ENCODE measurements around the gene OBP2A.

OBP2A gene

DNA sequence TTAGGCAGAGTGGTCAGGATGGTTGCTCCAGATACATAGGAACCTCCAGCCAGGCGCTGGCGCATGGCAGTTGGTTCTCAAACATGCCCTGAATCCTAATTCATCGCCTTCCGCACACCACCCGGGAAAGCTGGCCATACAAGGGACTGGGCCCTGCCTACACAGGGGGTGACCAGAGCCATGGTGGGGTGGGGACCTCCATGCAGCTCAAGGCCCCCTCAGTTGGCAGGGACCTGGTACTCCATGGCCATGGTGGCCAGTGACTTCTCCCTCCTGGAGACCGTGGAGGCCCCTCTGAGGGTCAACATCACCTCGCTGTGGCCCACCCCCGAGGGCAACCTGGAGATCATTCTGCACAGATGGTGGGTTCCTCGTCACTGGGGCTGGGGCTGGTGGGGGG, 42.4 kb downstream of the OBP2A start:
- TF ChIP-seq, protein P1, sequence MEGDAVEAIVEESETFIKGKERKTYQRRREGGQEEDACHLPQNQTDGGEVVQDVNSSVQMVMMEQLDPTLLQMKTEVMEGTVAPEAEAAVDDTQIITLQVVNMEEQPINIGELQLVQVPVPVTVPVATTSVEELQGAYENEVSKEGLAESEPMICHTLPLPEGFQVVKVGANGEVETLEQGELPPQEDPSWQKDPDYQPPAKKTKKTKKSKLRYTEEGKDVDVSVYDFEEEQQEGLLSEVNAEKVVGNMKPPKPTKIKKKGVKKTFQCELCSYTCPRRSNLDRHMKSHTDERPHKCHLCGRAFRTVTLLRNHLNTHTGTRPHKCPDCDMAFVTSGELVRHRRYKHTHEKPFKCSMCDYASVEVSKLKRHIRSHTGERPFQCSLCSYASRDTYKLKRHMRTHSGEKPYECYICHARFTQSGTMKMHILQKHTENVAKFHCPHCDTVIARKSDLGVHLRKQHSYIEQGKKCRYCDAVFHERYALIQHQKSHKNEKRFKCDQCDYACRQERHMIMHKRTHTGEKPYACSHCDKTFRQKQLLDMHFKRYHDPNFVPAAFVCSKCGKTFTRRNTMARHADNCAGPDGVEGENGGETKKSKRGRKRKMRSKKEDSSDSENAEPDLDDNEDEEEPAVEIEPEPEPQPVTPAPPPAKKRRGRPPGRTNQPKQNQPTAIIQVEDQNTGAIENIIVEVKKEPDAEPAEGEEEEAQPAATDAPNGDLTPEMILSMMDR (IDR thresholded peaks at IDR 0.05; ENCODE audit: borderline replicate concordance, extremely low read depth, low read length, poor library complexity, severe bottlenecking) = no peak
- TF ChIP-seq EZH2 (IDR thresholded peaks at IDR 0.05; ENCODE audit: borderline replicate concordance, low read depth, low read length, severe bottlenecking) = no peak
- H4K20me1 ChIP-seq (ENCODE audit: insufficient read depth, low read length) = no peaks in the 10 kb centered on the region
- H3K9ac ChIP-seq (ENCODE audit: low read depth, low read length) = no peak overlapping the region
- H3K79me2 ChIP-seq (ENCODE audit: insufficient read depth, low read length) = no peaks in the 10 kb centered on the region
- no peak overlapping the region for H3K4me2 ChIP-seq (ENCODE audit: insufficient read depth, low read length)
- no peaks in the 10 kb centered on the region for H3K27me3 ChIP-seq (ENCODE audit: insufficient read depth, low read length, poor library complexity)
- no peak overlapping the region for H2AFZ ChIP-seq (ENCODE audit: low read depth, low read length)
- no peaks in the 10 kb centered on the region for H3K36me3 ChIP-seq (ENCODE audit: insufficient read depth, low read length)
- H3K4me3 ChIP-seq (ENCODE audit: low read depth in 1 of 2, low read length in 2 of 2) = no peak overlapping the region
- no peak for ATAC-seq (ENCODE audit: insufficient read depth, low read depth)
- DNase-seq = no peak
- H3K4me1 ChIP-seq (ENCODE audit: insufficient read depth, low read length) = no peaks in the 10 kb centered on the region
- no peak overlapping the region for H3K27ac ChIP-seq (ENCODE audit: low read length)
- no peaks in the 10 kb centered on the region for H3K9me3 ChIP-seq (ENCODE audit: insufficient read depth, low read length, severe bottlenecking)

DNA sequence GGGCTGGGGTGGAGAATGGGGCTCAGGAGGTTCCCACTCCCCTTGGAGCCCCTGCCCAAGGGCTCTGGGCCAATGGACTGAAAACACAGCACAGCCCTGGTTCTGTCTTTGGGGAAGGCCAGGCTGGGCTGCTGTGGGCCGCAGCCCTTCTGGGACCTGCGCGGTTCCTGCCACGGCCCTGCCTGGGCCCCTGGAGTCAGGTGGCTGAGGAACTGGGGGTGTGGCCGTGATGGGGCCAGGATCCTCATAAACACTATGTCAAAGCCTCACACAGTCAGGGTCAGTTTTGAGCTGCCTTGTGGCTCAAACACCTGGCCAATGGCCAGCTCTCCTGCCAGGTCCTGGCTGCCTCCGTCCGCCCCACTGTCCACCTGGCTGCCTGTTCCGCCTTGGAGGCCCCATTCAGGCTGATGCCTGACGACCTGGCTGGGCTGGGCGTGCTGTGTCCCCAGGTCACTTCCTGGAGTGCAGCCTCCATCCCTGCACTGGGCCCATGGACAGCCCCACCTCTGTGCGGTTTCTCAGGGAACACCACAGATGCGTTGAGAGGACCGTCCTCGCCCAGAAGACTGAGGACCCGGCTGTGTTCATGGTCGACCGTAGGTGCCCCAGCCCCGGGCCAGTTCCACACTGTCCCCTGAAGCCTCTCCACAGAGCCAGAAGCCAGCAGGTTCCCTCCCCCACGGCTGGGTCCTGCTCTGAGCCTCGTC, 43.1 kb downstream of the OBP2A start:
- H3K4me1 ChIP-seq (ENCODE audit: insufficient read depth, low read length) = no peaks in the 10 kb centered on the region
- no peak overlapping the region for H3K4me2 ChIP-seq (ENCODE audit: insufficient read depth, low read length)
- H3K27me3 ChIP-seq (ENCODE audit: insufficient read depth, low read length, poor library complexity) = no peaks in the 10 kb centered on the region
- H3K4me3 ChIP-seq (ENCODE audit: low read depth in 1 of 2, low read length in 2 of 2) = no peak overlapping the region
- no peak overlapping the region for H2AFZ ChIP-seq (ENCODE audit: low read depth, low read length)
- ATAC-seq (ENCODE audit: insufficient read depth, low read depth) (no peak), DNase-seq (no peak)
- H4K20me1 ChIP-seq (ENCODE audit: insufficient read depth, low read length) = no peaks in the 10 kb centered on the region
- TF ChIP-seq EZH2 (IDR thresholded peaks at IDR 0.05; ENCODE audit: borderline replicate concordance, low read depth, low read length, severe bottlenecking) = no peak
- TF ChIP-seq, protein P1 (IDR thresholded peaks at IDR 0.05; ENCODE audit: borderline replicate concordance, extremely low read depth, low read length, poor library complexity, severe bottlenecking) = no peak
- H3K9me3 ChIP-seq (ENCODE audit: insufficient read depth, low read length, severe bottlenecking) = no peaks in the 10 kb centered on the region
- no peak overlapping the region for H3K9ac ChIP-seq (ENCODE audit: low read depth, low read length)
- no peaks in the 10 kb centered on the region for H3K36me3 ChIP-seq (ENCODE audit: insufficient read depth, low read length)
- no peaks in the 10 kb centered on the region for H3K79me2 ChIP-seq (ENCODE audit: insufficient read depth, low read length)
- no peak overlapping the region for H3K27ac ChIP-seq (ENCODE audit: low read length)

DNA sequence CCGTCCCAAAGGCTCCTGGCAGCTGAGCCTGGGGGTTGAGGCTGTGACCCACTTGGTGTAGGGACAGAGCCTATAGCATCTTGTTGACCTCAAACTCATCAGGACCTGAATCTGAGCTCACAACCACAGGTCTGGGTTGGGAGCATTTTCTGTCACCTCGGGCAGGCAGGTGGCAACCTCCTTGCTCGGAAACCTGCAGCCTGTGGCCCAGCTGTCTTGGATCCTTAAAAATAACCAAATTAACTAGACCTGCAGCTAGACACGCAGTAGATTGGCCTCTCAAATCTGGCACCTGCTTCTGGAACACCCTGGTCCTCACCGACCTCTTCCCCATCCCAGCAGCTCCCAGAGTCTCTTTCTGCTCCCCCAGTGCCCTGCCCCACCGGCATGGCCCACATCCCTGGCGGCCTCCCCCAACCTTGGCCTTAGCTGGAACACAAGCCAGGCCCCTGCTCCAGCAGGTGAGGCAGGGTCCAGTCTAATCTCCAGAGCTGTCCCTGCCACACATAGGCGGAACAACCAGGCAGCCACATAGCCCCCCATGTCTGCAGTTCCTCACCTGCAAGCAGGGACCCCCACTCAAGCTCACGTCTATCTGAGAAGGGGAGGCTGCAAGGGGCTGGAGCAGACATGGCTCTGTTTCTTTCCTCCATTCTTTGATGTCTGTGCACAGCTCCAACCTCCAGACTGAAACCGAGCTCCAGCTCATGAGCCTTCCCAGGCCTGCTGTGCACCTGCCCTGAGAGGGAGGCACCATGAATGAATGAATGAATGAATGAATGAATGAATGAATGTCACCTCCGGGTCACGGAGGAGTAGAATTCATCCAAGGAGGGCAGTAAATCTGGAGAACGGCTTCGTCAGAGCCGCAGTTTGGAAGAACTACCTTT, 43.9 kb downstream of the OBP2A start:
- no peaks in the 10 kb centered on the region for H3K4me1 ChIP-seq (ENCODE audit: insufficient read depth, low read length)
- H3K9me3 ChIP-seq (ENCODE audit: insufficient read depth, low read length, severe bottlenecking) = no peaks in the 10 kb centered on the region
- H2AFZ ChIP-seq (ENCODE audit: low read depth, low read length) = no peak overlapping the region
- H4K20me1 ChIP-seq (ENCODE audit: insufficient read depth, low read length) = no peaks in the 10 kb centered on the region
- H3K79me2 ChIP-seq (ENCODE audit: insufficient read depth, low read length) = no peaks in the 10 kb centered on the region
- H3K27ac ChIP-seq (ENCODE audit: low read length) = no peak overlapping the region
- ATAC-seq (ENCODE audit: insufficient read depth, low read depth) (no peak), DNase-seq (no peak)
- no peak overlapping the region for H3K4me2 ChIP-seq (ENCODE audit: insufficient read depth, low read length)
- H3K4me3 ChIP-seq (ENCODE audit: low read depth in 1 of 2, low read length in 2 of 2) = no peak overlapping the region
- H3K27me3 ChIP-seq (ENCODE audit: insufficient read depth, low read length, poor library complexity) = no peaks in the 10 kb centered on the region
- no peaks in the 10 kb centered on the region for H3K36me3 ChIP-seq (ENCODE audit: insufficient read depth, low read length)
- TF ChIP-seq EZH2 (IDR thresholded peaks at IDR 0.05; ENCODE audit: borderline replicate concordance, low read depth, low read length, severe bottlenecking) = no peak
- H3K9ac ChIP-seq (ENCODE audit: low read depth, low read length) = no peak overlapping the region

DNA sequence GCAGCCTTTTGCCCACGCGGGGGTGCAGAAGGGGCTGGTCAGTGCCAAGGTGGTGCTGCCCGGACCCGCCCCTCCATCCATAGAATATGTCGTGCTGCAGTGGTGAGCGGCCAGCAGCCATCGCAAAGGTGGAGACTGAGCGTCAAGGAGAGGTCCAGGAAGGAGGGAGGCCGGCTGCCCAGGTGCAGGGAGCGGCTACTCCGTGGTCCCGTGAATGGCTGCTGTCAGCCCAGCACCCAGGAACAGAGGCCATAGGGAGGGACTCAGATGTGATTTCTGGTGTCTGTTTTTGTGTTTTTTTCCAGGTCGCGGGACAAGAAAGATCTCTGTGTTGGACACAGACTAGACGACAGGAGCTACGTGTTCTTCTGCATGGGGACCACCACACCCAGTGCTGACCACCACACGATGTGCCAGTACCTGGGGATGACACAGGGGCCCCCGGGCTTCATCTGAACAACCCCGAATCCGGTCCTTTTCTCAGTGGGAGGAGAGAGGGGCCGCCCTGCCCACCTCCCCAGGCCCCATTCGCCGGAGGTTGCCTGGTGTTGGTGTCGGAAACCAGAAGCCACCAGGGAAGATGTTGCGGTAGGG, 44.7 kb downstream of the OBP2A start:
- Histone ChIP-seq H3K27ac (ENCODE audit: low read length) (no peak overlapping the region), H3K4me3 (ENCODE audit: low read depth in 1 of 2, low read length in 2 of 2) (no peak overlapping the region), H3K4me2 (ENCODE audit: insufficient read depth, low read length) (no peak overlapping the region), H3K27me3 (ENCODE audit: insufficient read depth, low read length, poor library complexity) (no peaks in the 10 kb centered on the region), H3K4me1 (ENCODE audit: insufficient read depth, low read length) (no peaks in the 10 kb centered on the region), H4K20me1 (ENCODE audit: insufficient read depth, low read length) (no peaks in the 10 kb centered on the region), H3K79me2 (ENCODE audit: insufficient read depth, low read length) (no peaks in the 10 kb centered on the region), H2AFZ (ENCODE audit: low read depth, low read length) (no peak overlapping the region), H3K36me3 (ENCODE audit: insufficient read depth, low read length) (no peaks in the 10 kb centered on the region), H3K9me3 (ENCODE audit: insufficient read depth, low read length, severe bottlenecking) (no peaks in the 10 kb centered on the region), H3K9ac (ENCODE audit: low read depth, low read length) (no peak overlapping the region)
- DNase-seq (no peak), ATAC-seq (ENCODE audit: insufficient read depth, low read depth) (no peak)
- no peak for TF ChIP-seq EZH2 (IDR thresholded peaks at IDR 0.05; ENCODE audit: borderline replicate concordance, low read depth, low read length, severe bottlenecking)
- TF ChIP-seq, protein P1 (IDR thresholded peaks at IDR 0.05; ENCODE audit: borderline replicate concordance, extremely low read depth, low read length, poor library complexity, severe bottlenecking) = no peak

Measured in DND-41 (cell line).